EL (cell line): Measurements from ENCODE around the gene SLC10A7.

Experiments used
- DNase-seq: peaks from one replicate; pipeline ENCODE4 v3.0.0-alpha.2; 2016

Gene SLC10A7

GRCh38 chr4:146294776-146295175 is 227.0 kb downstream of the SLC10A7 start:
- no peak for DNase-seq

GRCh38 chr4:146292508-146292907 is 229.2 kb downstream of the SLC10A7 start:
- no peak for DNase-seq

GRCh38 chr4:146291313-146291712 is 230.4 kb downstream of the SLC10A7 start:
- DNase-seq, result no peak

- DNase-seq, result no peak
Observed at GRCh38 chr4:146288193-146288592, 233.5 kb downstream of the SLC10A7 start.

- no peak for DNase-seq
Observed at GRCh38 chr4:146285037-146285436, 236.7 kb downstream of the SLC10A7 start.

GRCh38 chr4:146283758-146284651 is 237.7 kb downstream of the SLC10A7 start:
- no peak for DNase-seq

- DNase-seq, result no peak
Observed at GRCh38 chr4:146282657-146283056, 239.1 kb downstream of the SLC10A7 start.

GRCh38 chr4:146278986-146279385 is 242.8 kb downstream of the SLC10A7 start:
- DNase-seq, result no peak

- DNase-seq, result no peak
Observed at GRCh38 chr4:146275370-146275769, 246.4 kb downstream of the SLC10A7 start.

GRCh38 chr4:146274774-146275173 is 247.0 kb downstream of the SLC10A7 start:
- no peak for DNase-seq

GRCh38 chr4:146273204-146273901 is 248.4 kb downstream of the SLC10A7 start:
- no peak for DNase-seq

- DNase-seq, result no peak
Observed at GRCh38 chr4:146271466-146271865, 250.3 kb downstream of the SLC10A7 start.

GRCh38 chr4:146269228-146269653 is 252.5 kb downstream of the SLC10A7 start:
- no peak for DNase-seq

- no peak for DNase-seq
Observed at GRCh38 chr4:146267826-146268225, 253.9 kb downstream of the SLC10A7 start.

- DNase-seq, result no peak
Observed at GRCh38 chr4:146265950-146266490, 255.7 kb downstream of the SLC10A7 start.

- DNase-seq, result no peak
Observed at GRCh38 chr4:146263793-146264192, 257.9 kb downstream of the SLC10A7 start.

- DNase-seq, result peak; percentile 40
Observed at GRCh38 chr4:146261041-146261440, 260.7 kb downstream of the SLC10A7 start.

GRCh38 chr4:146260521-146260920 is 261.2 kb downstream of the SLC10A7 start:
- no peak for DNase-seq

GRCh38 chr4:146257511-146257910 is 264.2 kb downstream of the SLC10A7 start:
- DNase-seq, result no peak

- no peak for DNase-seq
Observed at GRCh38 chr4:146256328-146256727, 265.4 kb downstream of the SLC10A7 start.

- peak; percentile 94 for DNase-seq
Observed at GRCh38 chr4:146255874-146256273, 265.9 kb downstream of the SLC10A7 start.

GRCh38 chr4:146255463-146255862 is 266.3 kb downstream of the SLC10A7 start:
- DNase-seq, result peak; percentile 89

- no peak for DNase-seq
Observed at GRCh38 chr4:146252969-146253611, 268.6 kb downstream of the SLC10A7 start.
